SK-N-SH (cell line): ENCODE measurements around the gene C16orf96. TPM values are rescaled to one million over a fixed set of nuclear protein-coding genes. Genes with fewer than 3 reads are reported as not detected.

Source experiments
- CTCF ChIA-PET: fragments of 300-600, 350-600 bp; formaldehyde crosslinking; extraction: SDS; loops from one replicate; lab custom pipeline; 2021; lab: Yijun Ruan, JAX
- POLR2A ChIA-PET: fragments of 350-600 bp; sonication (Branson Sonifier 250); formaldehyde crosslinking; extraction: SDS; loops from one replicate; lab custom pipeline; 2020; ENCODE audit warnings: antibody characterized with exemption, inconsistent platforms; lab: Yijun Ruan, JAX
- DNase-seq: peaks from one replicate; pipeline ENCODE4 v3.0.0; 2012
- H2AFZ ChIP-seq: fragments of 200-600 bp; sonication (generic); 2 replicates; pipeline ENCODE4 v1.8.1; 2016; ENCODE audit warnings: antibody characterized with exemption, mild to moderate bottlenecking, low read depth
- H3F3A ChIP-seq: fragments of 200-600 bp; sonication (generic); replicated peaks from 2 replicates; pipeline ENCODE3; 2016; ENCODE audit warnings: antibody characterized with exemption, mild to moderate bottlenecking; ENCODE audit not compliant: insufficient read depth
- H3K27ac ChIP-seq, 2 experiments: fragments of 200-500 bp in 1 of 2; fragments of 200-600 bp in 1 of 2; sonication (Bioruptor generic) in 1 of 2; sonication (generic), shearing (Covaris generic) in 1 of 2; 2 replicates each; pipeline versions ENCODE4 v1.5.1 to v1.6.1; 2014 to 2016; ENCODE audit warnings: low read depth in 2 of 2, inconsistent platforms in 1 of 2, low read length in 1 of 2, mild to moderate bottlenecking in 1 of 2, mixed read lengths in 1 of 2
- H3K27me3 ChIP-seq: fragments of 200-600 bp; sonication (generic), shearing (Covaris generic); 2 replicates; pipeline ENCODE4 v1.6.1; 2016; ENCODE audit warnings: mixed run types; ENCODE audit not compliant: insufficient read depth
- H3K36me3 ChIP-seq, 2 experiments: fragments of 200-500 bp in 1 of 2; fragments of 200-600 bp in 1 of 2; sonication (Bioruptor generic) in 1 of 2; sonication (generic) in 1 of 2; replicated peaks in 1 of 2; 2 replicates each; pipeline versions ENCODE3 to v1.5.1; 2014 to 2016; ENCODE audit warnings: low read length in 1 of 2, mild to moderate bottlenecking in 1 of 2; ENCODE audit not compliant: insufficient read depth in 2 of 2, control insufficient read depth in 1 of 2
- H3K4me1 ChIP-seq, 2 experiments: fragments of 200-500 bp in 1 of 2; fragments of 200-600 bp in 1 of 2; sonication (Bioruptor generic) in 1 of 2; sonication (generic), shearing (Covaris generic) in 1 of 2; 2 replicates each; pipeline versions ENCODE4 v1.5.1 to v1.6.1; 2014 to 2016; ENCODE audit warnings: low read depth in 1 of 2, low read length in 1 of 2, mixed run types in 1 of 2; ENCODE audit not compliant: insufficient read depth in 2 of 2, control insufficient read depth in 1 of 2
- H3K4me2 ChIP-seq: fragments of 200-600 bp; sonication (generic), shearing (Covaris generic); 2 replicates; pipeline ENCODE4 v1.6.1; 2017; ENCODE audit warnings: mixed run types
- H3K4me3 ChIP-seq, 2 experiments: fragments of 200-500 bp in 1 of 2; fragments of 200-600 bp in 1 of 2; sonication (Bioruptor generic) in 1 of 2; sonication (generic), shearing (Covaris generic) in 1 of 2; 2 replicates each; pipeline versions ENCODE4 v1.5.1 to v1.8.1; 2014 to 2016; ENCODE audit warnings: low read depth in 2 of 2, inconsistent platforms in 1 of 2, low read length in 1 of 2, mild to moderate bottlenecking in 1 of 2, mixed read lengths in 1 of 2, moderate library complexity in 1 of 2
- H3K79me2 ChIP-seq: fragments of 200-600 bp; sonication (generic); 2 replicates; pipeline ENCODE4 v1.8.1; 2017; ENCODE audit warnings: mild to moderate bottlenecking; ENCODE audit not compliant: insufficient read depth
- H3K9ac ChIP-seq: fragments of 200-600 bp; sonication (generic); 2 replicates; pipeline ENCODE4 v1.6.1; 2017; ENCODE audit warnings: mixed run types
- H3K9me2 ChIP-seq: fragments of 200-600 bp; sonication (generic); 2 replicates; pipeline ENCODE4 v1.6.1; 2017; ENCODE audit warnings: mixed run types
- H3K9me3 ChIP-seq: fragments of 200-600 bp; sonication (generic); 2 replicates; pipeline ENCODE4 v1.6.1; 2017; ENCODE audit warnings: mixed run types, mild to moderate bottlenecking, moderate library complexity
- H4K20me1 ChIP-seq: fragments of 200-600 bp; sonication (generic); 2 replicates; pipeline ENCODE4 v1.6.1; 2017; ENCODE audit warnings: mild to moderate bottlenecking, mixed run types; ENCODE audit not compliant: insufficient read depth
- ELF1 ChIP-seq: IDR thresholded peaks from 2 replicates; pipeline ENCODE4 v1.4.0; 2012
- EZH2phosphoT487 ChIP-seq: fragments of 200-600 bp; sonication (generic); IDR thresholded peaks from 2 replicates; pipeline ENCODE4 v1.6.1; 2017; ENCODE audit warnings: low read depth, mixed run types, mild to moderate bottlenecking, antibody characterized with exemption, moderate library complexity, borderline replicate concordance
- FOXJ3 ChIP-seq: sonication (generic); formaldehyde crosslinking; IDR thresholded peaks from 2 replicates; pipeline ENCODE4 v1.5.1; 2020; ENCODE audit warnings: mild to moderate bottlenecking, missing genetic modification reagents
- GABPA ChIP-seq: IDR thresholded peaks from 2 replicates; pipeline ENCODE4 v1.4.0; 2012; ENCODE audit warnings: low read depth, mild to moderate bottlenecking
- GATA2 ChIP-seq: sonication (generic); formaldehyde crosslinking; IDR thresholded peaks from 2 replicates; pipeline ENCODE4 v1.5.0; 2020; ENCODE audit warnings: mild to moderate bottlenecking, missing genetic modification reagents
- JUND ChIP-seq: IDR thresholded peaks from 2 replicates; pipeline ENCODE4 v1.4.0; 2012
- RAD21 ChIP-seq: IDR thresholded peaks from 2 replicates; pipeline ENCODE4 v1.6.1; 2012; ENCODE audit warnings: mild to moderate bottlenecking, low read length
- REST ChIP-seq: IDR thresholded peaks from 2 replicates; pipeline ENCODE4 v1.6.1; 2012; ENCODE audit warnings: mild to moderate bottlenecking, low read depth, low read length, moderate library complexity
- SMC3 ChIP-seq: IDR thresholded peaks from 2 replicates; pipeline ENCODE4 v1.6.1; 2012; ENCODE audit warnings: low read depth, low read length, improper control_type of control experiment
- ZBTB33 ChIP-seq: IDR thresholded peaks from 2 replicates; pipeline ENCODE4 v1.4.0; 2012; ENCODE audit warnings: low read depth, borderline replicate concordance
- WGBS: methylation state at CpG from one replicate; pipeline ENCODE4 v1.1.6; 2017; ENCODE audit warnings: low lambda C conversion rate; 5-methylcytosine and 5-hydroxymethylcytosine counted together
- polyA plus RNA-seq, 3 experiments: library from polyadenylated mRNA; depleted of rRNA; stranded (reverse); fragments of >200 nt; gene quantifications; 2 replicates each; pipeline ENCODE4 v1.2.3, GENCODE V29; 2012
- TF ChIP-seq, protein P1 (sequence below): fragments of 150-350 bp; IDR thresholded peaks from 2 replicates; pipeline ENCODE4 v1.6.1; 2016; ENCODE audit warnings: mild to moderate bottlenecking, low read depth, low read length

C16orf96 gene
- polyA plus RNA-seq, 1 of the 3 experiments (the other 2 are of a cell fraction), result 0.05 TPM

GRCh38 chr16:4588386-4588785 is 32.2 kb downstream of the C16orf96 start:
- Histone ChIP-seq H3K27me3 (no peaks in the 10 kb centered on the region), H3K9ac (no peak overlapping the region), H2AFZ (no peak overlapping the region), H3K27ac (no peak overlapping the region), H3K4me3 (no peak overlapping the region), H3K79me2 (no peaks in the 10 kb centered on the region), H3K36me3 (no peaks in the 10 kb centered on the region), H3K9me2 (no peaks in the 10 kb centered on the region), H4K20me1 (no peaks in the 10 kb centered on the region), H3K9me3 (no peaks in the 10 kb centered on the region), H3K4me1 (no peaks in the 10 kb centered on the region; a peak in 1 of 4 replicates), H3K4me2 (no peak overlapping the region), H3F3A (no peaks in the 10 kb centered on the region)
- WGBS, result 42% methylated on average over 2 of the region's 2 CpGs
- TF ChIP-seq GATA2 (CRISPR knock-in tag) (no peak), ELF1 (no peak), RAD21 (no peak), EZH2phosphoT487 (no peak), FOXJ3 (CRISPR knock-in tag) (no peak), ZBTB33 (no peak), REST (no peak), JUND (no peak), GABPA (no peak), SMC3 (no peak)
- TF ChIP-seq, protein P1, sequence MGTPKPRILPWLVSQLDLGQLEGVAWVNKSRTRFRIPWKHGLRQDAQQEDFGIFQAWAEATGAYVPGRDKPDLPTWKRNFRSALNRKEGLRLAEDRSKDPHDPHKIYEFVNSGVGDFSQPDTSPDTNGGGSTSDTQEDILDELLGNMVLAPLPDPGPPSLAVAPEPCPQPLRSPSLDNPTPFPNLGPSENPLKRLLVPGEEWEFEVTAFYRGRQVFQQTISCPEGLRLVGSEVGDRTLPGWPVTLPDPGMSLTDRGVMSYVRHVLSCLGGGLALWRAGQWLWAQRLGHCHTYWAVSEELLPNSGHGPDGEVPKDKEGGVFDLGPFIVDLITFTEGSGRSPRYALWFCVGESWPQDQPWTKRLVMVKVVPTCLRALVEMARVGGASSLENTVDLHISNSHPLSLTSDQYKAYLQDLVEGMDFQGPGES, result no peak
- CTCF ChIA-PET, result interaction anchor here (0.8 to 5.6 kb wide), 5 partner anchors 20 to 82 kb away, joined by 3 to 64 read pairs (median 5); no protein-coding TSS in a partner anchor
- no peak for DNase-seq
- POLR2A ChIA-PET, result interaction anchor here (0.6 kb wide), 1 partner anchor 32 kb away, joined by 3 read pairs; the partner anchor contains the start of gene C16orf96
